ENCODE data around the gene NRCAM. TPM values are rescaled to one million over a fixed set of nuclear protein-coding genes. Genes with fewer than 3 reads are reported as not detected.

NRCAM gene
- total RNA-seq, 4 donors from 2014 or later: 0.85 to 4.1 (median 2.6) TPM

- TF ChIP-seq CTCF (IDR thresholded peaks at IDR 0.05): no peak
- TF ChIP-seq POLR2A (IDR thresholded peaks at IDR 0.05): no peak
- H3K4me1 ChIP-seq: no peaks in the 10 kb centered on the region
- H3K36me3 ChIP-seq: no peaks in the 10 kb centered on the region
- no peaks in the 10 kb centered on the region for H3K27me3 ChIP-seq
- no peak overlapping the region for H3K27ac ChIP-seq
- no peak overlapping the region for H3K4me3 ChIP-seq
- no peaks in the 10 kb centered on the region for H3K9me3 ChIP-seq
- no peak for DNase-seq
These were observed 70.3 kb downstream of the NRCAM start for GRCh38 chr7:108385834-108386422.

GRCh38 chr7:108384716-108385483, 71.3 kb downstream of the NRCAM start:
- Histone ChIP-seq H3K9me3 (no peaks in the 10 kb centered on the region), H3K36me3 (no peaks in the 10 kb centered on the region), H3K27ac (no peak overlapping the region), H3K27me3 (no peaks in the 10 kb centered on the region), H3K4me1 (no peaks in the 10 kb centered on the region), H3K4me3 (no peak overlapping the region)
- no peak for DNase-seq
- TF ChIP-seq POLR2A (IDR thresholded peaks at IDR 0.05): no peak
- TF ChIP-seq CTCF (IDR thresholded peaks at IDR 0.05): peak in 1 of 6 experiments; percentile 10

GRCh38 chr7:108382932-108383331, 73.3 kb downstream of the NRCAM start:
- H3K9me3 ChIP-seq: no peaks in the 10 kb centered on the region
- no peak for DNase-seq
- no peaks in the 10 kb centered on the region for H3K4me1 ChIP-seq
- H3K27me3 ChIP-seq: no peaks in the 10 kb centered on the region
- H3K27ac ChIP-seq: no peak overlapping the region
- no peaks in the 10 kb centered on the region for H3K36me3 ChIP-seq
- TF ChIP-seq CTCF (IDR thresholded peaks at IDR 0.05) (no peak), POLR2A (IDR thresholded peaks at IDR 0.05) (no peak)
- H3K4me3 ChIP-seq: no peak overlapping the region

- no peak overlapping the region for H3K27ac ChIP-seq
- H3K36me3 ChIP-seq: no peaks in the 10 kb centered on the region
- no peaks in the 10 kb centered on the region for H3K27me3 ChIP-seq
- no peaks in the 10 kb centered on the region for H3K9me3 ChIP-seq
- no peaks in the 10 kb centered on the region for H3K4me1 ChIP-seq
- no peak for TF ChIP-seq CTCF (IDR thresholded peaks at IDR 0.05)
- no peak for TF ChIP-seq POLR2A (IDR thresholded peaks at IDR 0.05)
- DNase-seq: no peak
- no peak overlapping the region for H3K4me3 ChIP-seq
These were observed 75.7 kb downstream of the NRCAM start for GRCh38 chr7:108380517-108380916.

- no peak for TF ChIP-seq POLR2A (IDR thresholded peaks at IDR 0.05)
- no peak for TF ChIP-seq CTCF (IDR thresholded peaks at IDR 0.05)
- no peaks in the 10 kb centered on the region for H3K4me1 ChIP-seq
- no peak overlapping the region for H3K27ac ChIP-seq
- H3K36me3 ChIP-seq: no peaks in the 10 kb centered on the region
- DNase-seq: no peak
- no peak overlapping the region for H3K4me3 ChIP-seq
- H3K9me3 ChIP-seq: no peaks in the 10 kb centered on the region
- no peaks in the 10 kb centered on the region for H3K27me3 ChIP-seq
These were observed 80.0 kb downstream of the NRCAM start for GRCh38 chr7:108376206-108376605.
